HUES64 (cell line): Measurements from ENCODE around the gene PACSIN1.

Experiments used
- H3K27ac ChIP-seq: 2 replicates; pipeline ENCODE4 v1.7.0; 2013; ENCODE audit warnings: low read depth, low read length, inconsistent platforms
- H3K27me3 ChIP-seq: 2 replicates; pipeline ENCODE4 v1.6.1; 2013; ENCODE audit warnings: mild to moderate bottlenecking, low read length; ENCODE audit not compliant: insufficient read depth
- H3K36me3 ChIP-seq: 2 replicates; pipeline ENCODE4 v1.6.1; 2013; ENCODE audit warnings: mild to moderate bottlenecking, low read length; ENCODE audit not compliant: insufficient read depth
- H3K4me1 ChIP-seq: 2 replicates; pipeline ENCODE4 v1.6.1; 2013; ENCODE audit warnings: mild to moderate bottlenecking, low read length, moderate library complexity; ENCODE audit not compliant: insufficient read depth
- H3K4me3 ChIP-seq: 2 replicates; pipeline ENCODE4 v1.5.1; 2013; ENCODE audit warnings: mild to moderate bottlenecking, low read length, moderate library complexity
- H3K9ac ChIP-seq: 2 replicates; pipeline ENCODE4 v1.6.1; 2013; ENCODE audit warnings: mild to moderate bottlenecking, low read depth, low read length
- H3K9me3 ChIP-seq: 2 replicates; pipeline ENCODE4 v1.6.1; 2013; ENCODE audit warnings: low read depth, low read length; ENCODE audit not compliant: insufficient read depth
- WGBS: fragments of 150-250, 120-280 bp; methylation state at CpG from one replicate; pipeline ENCODE4 v1.1.7; 2013; ENCODE audit warnings: missing lambda C conversion rate; 5-methylcytosine and 5-hydroxymethylcytosine counted together

PACSIN1 gene

GRCh38 chr6:34509782-34510181, 43.9 kb downstream of the PACSIN1 start:
- Histone ChIP-seq H3K4me1 (peaks cover 18% of the 10 kb centered on the region), H3K27ac (no peak overlapping the region), H3K9ac (no peak overlapping the region), H3K36me3 (no peaks in the 10 kb centered on the region), H3K27me3 (peaks cover 8% of the 10 kb centered on the region), H3K4me3 (no peak overlapping the region), H3K9me3 (peaks cover 2% of the 10 kb centered on the region; the same call in 1 of the 2 replicates)
- 98% methylated on average over 4 of the region's 4 CpGs for WGBS

- no peak overlapping the region for H3K4me3 ChIP-seq
- 91% methylated on average over 4 of the region's 4 CpGs for WGBS
- H3K36me3 ChIP-seq, result no peaks in the 10 kb centered on the region
- H3K9me3 ChIP-seq, result peaks cover 2% of the 10 kb centered on the region; the same call in 1 of the 2 replicates
- no peak overlapping the region for H3K27ac ChIP-seq
- peaks cover 21% of the 10 kb centered on the region for H3K4me1 ChIP-seq
- peaks cover 13% of the 10 kb centered on the region for H3K27me3 ChIP-seq
- H3K9ac ChIP-seq, result no peak overlapping the region
Measured at GRCh38 chr6:34510299-34510698, 44.4 kb downstream of the PACSIN1 start.

DNA sequence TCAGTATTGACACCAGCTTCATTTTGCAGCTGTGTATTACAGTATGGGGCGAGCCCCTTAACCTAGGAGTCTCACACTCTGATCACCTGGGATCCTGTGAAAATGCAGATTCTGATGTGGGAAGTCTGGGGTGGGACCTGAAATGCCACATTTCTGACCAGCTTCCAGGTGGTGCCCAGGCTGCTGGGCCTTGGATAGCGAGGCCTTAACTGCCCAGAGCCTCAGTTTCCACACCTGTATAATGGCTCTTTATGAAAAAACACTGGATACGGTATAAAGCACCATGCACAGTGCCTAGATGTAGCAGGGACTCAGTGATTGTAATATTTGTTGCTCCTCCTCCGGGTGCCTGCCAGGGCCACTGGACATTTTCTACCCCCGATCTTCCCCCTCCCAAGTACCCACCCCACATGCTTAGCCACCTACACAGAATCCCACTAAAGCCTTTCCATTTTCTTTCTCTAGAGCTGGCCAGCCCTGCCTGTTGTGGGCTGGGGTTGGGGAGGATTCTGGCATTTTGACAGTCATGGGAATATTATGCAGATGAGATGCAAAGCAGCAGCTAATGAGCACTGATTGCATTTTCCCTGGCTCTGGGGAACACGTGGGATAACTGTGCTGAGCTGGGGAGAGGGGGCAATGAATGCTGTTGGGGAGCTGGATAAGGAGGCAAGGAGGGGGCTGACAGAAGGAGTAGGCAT, 45.5 kb downstream of the PACSIN1 start:
- Histone ChIP-seq H3K36me3 (no peaks in the 10 kb centered on the region), H3K27me3 (peaks cover 19% of the 10 kb centered on the region), H3K9ac (no peak overlapping the region), H3K4me1 (peaks cover 22% of the 10 kb centered on the region), H3K4me3 (no peak overlapping the region), H3K27ac (no peak overlapping the region), H3K9me3 (peaks cover 2% of the 10 kb centered on the region; the same call in 1 of the 2 replicates)
- WGBS, result 87% methylated on average over 6 of the region's 6 CpGs

- no peaks in the 10 kb centered on the region for H3K36me3 ChIP-seq
- H3K27ac ChIP-seq, result no peak overlapping the region
- H3K9ac ChIP-seq, result no peak overlapping the region
- WGBS, result 64% methylated on average over 12 of the region's 12 CpGs
- H3K9me3 ChIP-seq, result peaks cover 2% of the 10 kb centered on the region; the same call in 1 of the 2 replicates
- H3K4me1 ChIP-seq, result peaks cover 18% of the 10 kb centered on the region
- peaks cover 19% of the 10 kb centered on the region for H3K27me3 ChIP-seq
- no peak overlapping the region for H3K4me3 ChIP-seq
Measured at GRCh38 chr6:34511915-34512737, 46.2 kb downstream of the PACSIN1 start.

- H3K36me3 ChIP-seq, result no peaks in the 10 kb centered on the region
- H3K4me3 ChIP-seq, result no peak overlapping the region
- peaks cover 19% of the 10 kb centered on the region for H3K27me3 ChIP-seq
- H3K27ac ChIP-seq, result no peak overlapping the region
- WGBS, result 89% methylated on average over 5 of the region's 5 CpGs
- H3K9me3 ChIP-seq, result peaks cover 2% of the 10 kb centered on the region; the same call in 1 of the 2 replicates
- H3K9ac ChIP-seq, result no peak overlapping the region
- H3K4me1 ChIP-seq, result peaks cover 17% of the 10 kb centered on the region
Measured at GRCh38 chr6:34512738-34513115, 46.9 kb downstream of the PACSIN1 start.

- H3K36me3 ChIP-seq, result no peaks in the 10 kb centered on the region
- WGBS, result 45% methylated on average over 4 of the region's 4 CpGs
- peaks cover 2% of the 10 kb centered on the region; the same call in 1 of the 2 replicates for H3K9me3 ChIP-seq
- no peak overlapping the region for H3K4me3 ChIP-seq
- H3K27me3 ChIP-seq, result peaks cover 19% of the 10 kb centered on the region
- no peak overlapping the region for H3K27ac ChIP-seq
- peaks cover 17% of the 10 kb centered on the region for H3K4me1 ChIP-seq
- H3K9ac ChIP-seq, result no peak overlapping the region
Measured at GRCh38 chr6:34513646-34514045, 47.8 kb downstream of the PACSIN1 start.

DNA sequence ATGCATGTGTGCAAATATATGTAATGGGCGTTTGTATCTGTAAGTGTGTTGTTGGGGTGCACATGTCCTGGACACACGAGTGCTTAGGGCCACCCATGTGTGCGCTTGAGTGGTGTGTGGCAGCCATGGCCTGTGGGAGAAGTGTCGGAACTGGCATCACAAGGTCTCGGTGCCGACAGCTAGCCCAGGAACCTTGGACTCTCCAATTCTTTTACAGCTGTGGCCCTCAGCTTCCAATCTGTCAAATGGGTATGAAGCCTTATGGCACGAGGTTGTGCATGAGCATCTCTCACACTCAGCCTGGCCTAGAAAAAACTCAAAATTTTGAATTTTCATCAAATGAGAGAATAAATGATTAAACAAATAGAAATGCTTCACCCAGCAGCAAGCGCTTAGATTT, 48.2 kb downstream of the PACSIN1 start:
- H3K27me3 ChIP-seq, result peaks cover 19% of the 10 kb centered on the region
- H3K4me1 ChIP-seq, result peaks cover 17% of the 10 kb centered on the region
- H3K27ac ChIP-seq, result no peak overlapping the region
- H3K4me3 ChIP-seq, result peak overlapping the region; percentile 57
- no peak overlapping the region for H3K9ac ChIP-seq
- WGBS, result 72% methylated on average over 8 of the region's 8 CpGs
- no peaks in the 10 kb centered on the region for H3K36me3 ChIP-seq
- peaks cover 2% of the 10 kb centered on the region; the same call in 1 of the 2 replicates for H3K9me3 ChIP-seq

- peaks cover 17% of the 10 kb centered on the region for H3K4me1 ChIP-seq
- peak overlapping the region; percentile 20; the same call in 1 of the 2 replicates for H3K9ac ChIP-seq
- H3K27ac ChIP-seq, result no peak overlapping the region
- no peaks in the 10 kb centered on the region for H3K36me3 ChIP-seq
- H3K9me3 ChIP-seq, result peaks cover under 1% of the 10 kb centered on the region; the same call in 1 of the 2 replicates
- WGBS, result 9% methylated on average over 34 of the region's 34 CpGs
- peak overlapping the region; percentile 57 for H3K4me3 ChIP-seq
- H3K27me3 ChIP-seq, result peaks cover 19% of the 10 kb centered on the region
Measured at GRCh38 chr6:34514593-34515472, 49.0 kb downstream of the PACSIN1 start.

GRCh38 chr6:34515473-34516387, 49.9 kb downstream of the PACSIN1 start:
- WGBS, result 73% methylated on average over 13 of the region's 13 CpGs
- Histone ChIP-seq H3K36me3 (no peaks in the 10 kb centered on the region), H3K9me3 (no peaks in the 10 kb centered on the region), H3K9ac (0 out of 2 replicates have a peak overlapping the region, but pooled peaks have one; percentile 20), H3K4me1 (peaks cover 17% of the 10 kb centered on the region), H3K4me3 (peak overlapping the region; percentile 57; the same call in 1 of the 2 replicates), H3K27me3 (peaks cover 19% of the 10 kb centered on the region), H3K27ac (no peak overlapping the region)
